HG02981 (cell line): Measurements from ENCODE around the gene NDUFAF8.
A peak's percentile ranks its signal among the peaks of the same experiment; 100 is the strongest.

Source experiments
- ATAC-seq: cut with Tn5 transposase; IDR thresholded peaks from one replicate; pipeline ENCODE4 v1.9.1; 2021; ENCODE audit warnings: mild to moderate bottlenecking, moderate library complexity; ENCODE audit not compliant: unreplicated experiment

The NDUFAF8 gene

DNA sequence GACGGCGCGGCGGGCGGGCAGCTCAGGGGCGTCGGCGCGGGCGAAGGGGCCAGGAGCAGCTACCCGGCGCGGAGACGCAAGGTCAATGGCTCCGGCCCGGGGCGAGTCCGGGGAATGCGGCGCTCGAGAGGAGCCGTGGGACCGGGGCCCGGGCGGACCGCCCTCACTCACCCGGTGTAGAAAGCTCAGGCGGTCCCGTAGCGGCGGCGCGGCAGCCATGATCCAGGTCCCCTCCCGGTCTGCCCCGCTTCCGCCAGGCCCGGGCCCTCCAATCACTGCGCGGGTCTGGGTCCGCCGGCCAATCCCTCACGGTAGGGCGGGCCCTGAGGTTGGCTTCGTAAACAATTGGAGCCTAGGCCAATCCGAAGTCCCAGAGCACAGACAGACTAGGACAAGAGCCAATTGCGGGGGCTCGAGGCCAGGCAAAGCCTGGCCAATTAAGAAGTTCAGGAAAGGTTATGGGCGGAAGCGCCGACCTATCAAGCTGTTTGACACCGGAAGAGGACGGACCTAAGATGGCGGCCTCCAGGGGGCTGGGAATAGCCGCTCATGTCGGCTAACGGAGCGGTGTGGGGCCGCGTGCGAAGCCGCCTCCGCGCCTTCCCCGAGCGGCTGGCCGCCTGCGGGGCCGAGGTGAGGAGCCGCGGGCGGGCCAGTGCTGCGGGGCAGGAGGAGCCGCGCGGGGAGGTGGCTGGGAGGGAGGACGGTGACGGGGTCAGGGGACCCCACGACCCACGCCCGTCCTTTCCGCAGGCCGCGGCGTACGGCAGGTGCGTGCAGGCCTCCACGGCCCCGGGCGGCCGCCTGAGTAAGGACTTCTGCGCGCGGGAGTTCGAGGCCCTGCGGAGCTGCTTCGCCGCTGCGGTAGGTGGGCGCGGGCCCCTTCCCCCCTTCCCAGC, at the start of gene NDUFAF8, which contains the start of gene TEPSIN:
Gene NDUFAF8 (plus strand): TSS at position 504 of the 899 bp plus-strand sequence. CDS start 46 bp downstream, at position 550.
Gene TEPSIN (minus strand): TSS at position 241 of the 899 bp plus-strand sequence. CDS start 22 bp downstream, at position 219.
- ATAC-seq: peak; percentile 90

DNA sequence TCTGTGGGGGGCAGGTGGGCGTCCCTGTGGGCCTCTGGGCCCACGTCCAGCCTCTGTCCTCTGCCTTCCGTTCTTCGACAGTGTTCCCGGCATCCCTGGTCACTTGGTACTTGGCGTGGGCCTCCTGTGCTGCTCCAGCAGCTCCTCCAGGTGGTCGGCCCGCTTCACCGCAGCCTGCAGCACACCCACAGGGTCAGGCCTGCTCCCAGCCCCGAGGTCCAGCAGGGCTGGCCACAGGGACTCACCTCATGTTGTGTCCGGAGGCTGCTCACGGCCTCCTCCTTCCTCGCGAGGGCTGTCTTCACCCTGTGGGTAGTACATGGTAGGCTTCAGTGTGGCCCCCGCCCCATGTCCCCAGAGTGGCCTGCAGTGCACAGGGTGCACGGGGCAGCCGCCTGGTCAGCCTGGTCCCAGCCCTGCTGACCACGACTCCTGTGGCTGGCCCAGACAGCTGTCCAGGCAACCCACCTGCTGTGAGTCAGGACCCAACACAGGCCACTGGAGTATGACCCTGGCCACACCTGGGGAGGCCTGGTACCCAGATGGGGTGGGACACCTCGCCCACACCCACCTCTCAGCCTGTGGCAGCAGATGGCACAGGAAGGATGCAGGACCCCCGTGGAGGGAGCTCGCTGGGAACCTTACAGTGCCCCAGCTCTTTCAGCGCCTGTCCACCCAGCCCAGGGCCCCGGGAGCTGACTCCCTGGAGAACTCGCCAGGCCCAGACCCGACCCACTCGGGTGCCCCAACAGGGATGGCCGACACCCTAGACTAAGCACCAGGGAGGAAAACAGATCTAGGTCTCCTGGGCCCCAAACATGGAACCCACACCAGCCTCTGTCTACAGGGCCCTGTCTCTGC, 49.2 kb upstream of the NDUFAF8 start:
- ATAC-seq: no peak

DNA sequence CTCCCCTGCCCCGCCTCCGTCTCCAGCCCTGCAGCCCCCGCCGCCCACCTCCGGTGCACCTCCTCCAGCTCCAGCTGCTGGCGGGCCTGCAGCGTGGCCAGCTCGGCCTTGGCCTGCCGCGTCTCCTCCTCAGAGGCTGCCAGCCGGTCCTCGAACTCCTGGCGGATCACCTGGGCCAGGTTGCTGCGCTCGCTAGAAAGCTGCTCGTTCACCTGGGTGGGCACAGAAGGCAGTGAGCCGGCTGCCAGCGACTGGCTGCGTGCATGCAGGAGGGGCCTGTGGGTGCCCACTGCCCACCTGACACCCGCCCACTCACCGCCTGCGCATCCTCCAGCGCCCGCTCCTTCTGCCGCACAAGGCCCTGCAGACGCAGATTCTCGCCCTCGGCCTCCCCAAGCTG, 48.5 kb upstream of the NDUFAF8 start:
- no peak for ATAC-seq

DNA sequence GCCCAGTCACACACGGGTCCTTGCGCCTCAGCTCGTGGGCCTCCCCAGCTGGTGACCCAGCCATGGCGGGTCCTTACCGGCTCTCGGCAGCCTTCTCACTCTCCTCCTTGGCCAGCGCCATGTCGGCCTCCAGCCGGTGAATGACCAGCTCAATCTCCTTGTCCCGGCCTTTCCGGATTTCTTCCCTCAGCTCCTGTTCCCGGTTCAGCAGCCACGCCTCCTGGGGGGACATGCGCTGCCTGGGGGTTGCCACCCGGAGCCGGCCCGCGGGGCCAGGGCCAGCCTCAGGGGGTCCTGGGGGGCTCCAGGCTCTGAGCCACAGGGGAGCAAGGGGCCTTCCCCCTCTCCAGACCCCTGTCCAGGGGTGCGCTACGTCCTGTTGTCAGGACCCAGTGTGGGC, 48.0 kb upstream of the NDUFAF8 start:
- no peak for ATAC-seq

GRCh38 chr17:81191646-81192045, 47.5 kb upstream of the NDUFAF8 start:
- no peak for ATAC-seq

GRCh38 chr17:81192386-81193050, 46.6 kb upstream of the NDUFAF8 start:
- ATAC-seq: no peak

DNA sequence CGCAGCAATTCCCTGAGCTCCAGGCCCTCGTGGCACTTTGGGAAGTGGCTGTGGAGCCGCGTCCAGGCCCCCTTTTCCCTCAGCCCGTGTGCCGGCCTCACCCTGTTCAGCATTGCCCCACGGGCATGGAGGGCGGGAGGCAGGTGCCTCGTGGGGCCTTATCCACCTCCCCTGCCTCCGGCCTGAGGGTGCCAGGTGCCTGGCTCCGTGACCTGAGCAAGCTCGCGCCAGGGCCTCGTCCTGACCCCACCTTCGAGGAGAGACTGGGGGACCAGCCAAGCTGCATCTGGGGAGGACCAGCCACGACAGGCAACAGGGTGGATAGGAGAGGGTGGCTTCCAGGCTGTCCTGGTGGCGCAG, 46.1 kb upstream of the NDUFAF8 start:
- ATAC-seq: no peak

DNA sequence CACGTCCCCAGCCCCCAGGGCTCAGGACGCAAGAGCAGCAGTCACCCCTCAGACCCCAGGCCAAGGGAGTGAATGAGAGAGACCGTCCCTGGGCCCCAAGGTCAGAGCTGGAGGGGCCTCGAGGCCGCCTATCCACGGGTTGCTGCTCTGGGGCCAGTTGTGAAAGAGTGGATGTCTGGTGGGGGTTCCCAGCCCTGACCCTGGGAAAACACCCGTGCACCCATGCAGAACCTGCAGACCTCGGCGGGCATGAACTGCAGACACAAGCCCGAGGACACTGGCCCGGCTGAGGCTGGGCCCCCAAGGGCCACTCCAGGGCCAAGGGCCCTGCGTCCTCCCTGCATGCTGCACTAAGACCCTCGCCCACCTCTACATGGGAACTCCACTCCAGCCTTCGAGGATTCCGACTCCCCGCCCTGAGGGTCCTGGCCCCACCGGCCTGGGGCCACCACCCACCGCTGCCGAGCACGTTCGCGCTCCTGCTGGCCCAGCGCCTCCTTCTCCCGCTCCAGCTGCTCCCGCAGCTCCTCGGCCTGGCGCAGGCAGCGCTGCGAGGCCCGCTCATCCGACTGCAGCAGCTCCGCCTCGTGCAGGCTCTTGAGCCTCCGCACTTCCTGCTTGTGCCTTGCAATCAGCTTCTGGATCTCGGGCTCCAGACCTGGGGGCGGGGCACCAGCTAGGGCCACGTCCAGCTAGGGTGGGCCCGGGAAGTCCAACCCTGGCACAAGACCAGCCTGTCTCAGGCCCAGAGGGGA, 45.5 kb upstream of the NDUFAF8 start:
- ATAC-seq: no peak

DNA sequence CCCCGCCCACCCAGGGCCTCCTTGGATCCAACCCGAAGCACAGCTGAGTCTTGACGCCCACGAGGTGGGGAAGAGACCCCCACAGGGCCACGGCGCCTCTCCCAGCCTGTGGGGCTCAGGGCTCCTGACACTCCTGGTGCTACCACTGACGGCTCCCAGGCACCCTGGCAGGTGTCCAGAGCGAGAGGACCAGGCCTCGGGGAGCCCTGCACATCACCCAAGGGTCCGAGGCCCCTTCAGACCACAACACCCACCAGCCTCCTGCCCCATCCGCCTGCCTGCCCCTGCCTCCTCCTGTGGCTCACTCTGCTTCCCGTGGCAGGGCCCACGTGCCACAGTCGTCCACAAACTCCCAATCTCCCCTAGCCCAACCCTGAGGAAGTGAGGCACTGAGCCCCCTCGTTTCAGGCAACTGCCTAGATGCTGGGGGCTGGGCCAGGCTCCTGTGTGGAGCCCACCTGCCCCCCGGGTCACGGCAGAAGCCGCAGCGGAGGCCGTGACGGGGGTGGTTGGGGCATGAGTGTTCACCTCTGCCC, 44.8 kb upstream of the NDUFAF8 start:
- no peak for ATAC-seq

GRCh38 chr17:81194941-81195901, 43.9 kb upstream of the NDUFAF8 start:
- ATAC-seq: no peak

DNA sequence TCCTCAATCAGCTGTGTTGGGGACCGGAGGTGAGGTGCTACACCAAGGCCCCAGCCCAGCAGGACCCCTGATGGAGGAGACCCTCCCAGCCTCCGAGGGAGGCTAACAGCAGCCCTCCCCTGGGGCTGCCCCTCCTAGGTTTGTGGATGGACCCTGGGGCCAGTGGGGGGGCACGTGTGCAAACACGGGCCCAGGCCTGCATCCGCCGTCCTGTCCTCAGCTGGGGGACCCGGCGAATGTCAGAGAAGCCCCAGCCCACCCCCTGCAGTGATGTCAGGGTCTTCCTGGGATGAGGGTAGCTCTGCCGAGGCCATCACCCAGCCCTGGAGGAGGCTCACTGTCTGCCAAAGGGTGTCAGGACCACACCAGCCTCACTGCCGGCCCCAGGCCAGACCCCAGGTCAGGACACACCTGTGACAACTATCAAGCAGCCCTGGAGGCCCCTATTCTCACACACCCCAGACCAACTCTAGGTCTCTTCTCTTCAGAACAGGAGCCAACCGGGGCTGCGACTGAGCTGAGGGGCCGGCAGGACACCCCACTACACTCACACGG, 43.1 kb upstream of the NDUFAF8 start:
- no peak for ATAC-seq

GRCh38 chr17:81196505-81197408, 42.4 kb upstream of the NDUFAF8 start:
- ATAC-seq: no peak

- no peak for ATAC-seq
Measured at GRCh38 chr17:81197409-81197795, 41.7 kb upstream of the NDUFAF8 start.

DNA sequence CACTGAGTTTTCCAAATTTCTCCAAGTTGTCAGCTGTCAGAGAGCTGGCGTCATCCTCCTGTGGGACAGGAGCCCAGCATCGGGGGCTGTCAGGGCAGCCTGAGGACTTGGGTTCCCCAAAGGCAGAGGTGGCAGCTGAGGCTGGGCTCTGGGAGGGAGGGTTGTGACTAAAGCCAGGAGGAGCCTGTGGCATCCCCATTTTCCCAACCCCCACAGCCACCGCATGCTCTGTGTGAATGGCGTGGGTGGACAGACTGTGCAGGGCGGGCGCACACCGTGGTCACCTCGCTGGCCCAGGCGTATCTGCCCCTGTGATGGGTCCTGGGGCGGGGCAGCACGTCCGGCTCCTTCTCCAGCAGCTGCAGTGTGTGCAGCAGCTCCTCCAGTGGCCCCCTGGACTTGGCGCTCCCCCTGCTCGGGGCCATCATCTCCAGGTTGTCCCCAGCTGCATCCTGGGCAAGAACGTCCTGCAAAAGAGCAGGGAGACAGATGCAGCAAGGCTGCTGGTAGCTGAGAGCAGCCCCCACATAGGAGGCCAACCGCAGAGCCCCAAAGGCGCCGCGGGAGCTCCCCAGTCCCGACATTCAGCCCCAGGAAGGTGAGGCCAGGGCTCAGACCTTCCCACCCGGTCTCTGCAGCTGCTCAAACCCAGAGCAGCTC, 41.2 kb upstream of the NDUFAF8 start:
- no peak for ATAC-seq

DNA sequence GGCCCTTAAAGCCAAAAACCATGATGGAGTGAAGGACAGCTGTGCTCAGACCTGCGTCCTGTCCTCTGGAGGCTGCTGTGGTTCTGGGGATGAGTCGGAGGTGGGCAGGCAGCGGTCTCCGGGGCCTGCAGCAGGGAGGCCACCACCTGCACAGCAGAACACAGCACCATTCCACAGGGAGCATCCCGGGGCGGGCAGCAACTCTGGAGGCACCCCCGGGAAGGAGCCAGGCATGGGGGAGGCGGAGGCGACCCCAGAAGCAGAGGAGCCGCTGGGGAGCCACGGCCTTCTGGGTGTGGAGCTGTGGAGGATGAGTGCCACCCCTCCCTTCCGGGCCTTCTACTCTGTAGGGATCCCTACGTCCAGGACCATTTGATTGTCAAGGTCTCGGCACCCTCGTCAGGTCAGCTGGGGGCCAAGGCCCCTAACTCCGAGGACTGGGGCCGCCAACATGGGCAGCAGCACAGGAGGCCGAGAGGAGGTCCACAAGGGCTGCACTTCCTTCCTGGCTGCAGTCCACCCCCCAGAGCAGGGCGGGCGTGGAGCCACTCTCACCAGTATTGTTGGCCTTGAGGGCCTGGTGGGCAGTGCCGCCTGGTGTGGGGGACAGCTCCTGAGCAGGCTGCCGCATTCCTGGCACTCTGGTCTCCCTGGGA, 40.2 kb upstream of the NDUFAF8 start:
- no peak for ATAC-seq

DNA sequence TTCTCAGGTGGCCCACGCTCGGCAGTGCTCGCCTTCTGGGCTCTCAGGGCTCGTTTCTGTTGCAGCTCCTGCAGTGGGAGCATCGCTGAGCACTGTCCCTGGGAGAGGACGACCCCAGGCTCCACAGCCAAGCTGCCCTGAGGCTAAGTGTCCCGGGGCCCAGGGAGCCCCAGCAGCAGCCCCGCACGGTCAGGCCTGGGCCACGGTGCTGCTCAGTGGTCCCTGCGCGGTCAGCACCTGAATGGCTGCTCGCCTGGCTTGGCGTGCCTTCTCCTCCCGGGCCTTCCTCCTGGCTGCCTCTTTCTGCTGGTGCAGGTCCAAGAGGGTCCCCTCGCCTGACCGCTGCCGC, 39.7 kb upstream of the NDUFAF8 start:
- ATAC-seq: no peak

DNA sequence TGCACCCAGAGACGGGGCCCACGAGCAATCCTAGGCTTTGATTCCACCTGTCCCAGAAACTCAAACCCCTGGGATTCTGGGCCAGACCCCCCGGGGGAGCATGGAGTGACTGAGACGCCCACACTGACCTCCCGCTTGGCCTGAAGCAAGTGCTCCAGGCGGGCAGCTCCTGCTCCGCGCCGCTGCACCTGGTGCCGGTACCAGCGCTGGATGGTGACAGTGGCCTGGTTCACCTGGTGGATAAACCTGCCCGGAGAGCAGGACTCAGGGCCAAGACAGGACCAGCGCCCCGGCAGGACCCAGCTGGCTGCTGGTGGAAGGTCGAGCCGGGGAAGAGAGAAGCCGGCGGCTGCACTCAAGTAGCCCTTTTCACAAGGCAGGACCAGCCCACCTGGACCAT, 38.9 kb upstream of the NDUFAF8 start:
- ATAC-seq: no peak
